HEK293T (cell line): ENCODE measurements around the gene RBMS1.

Experiments
- CTCF ChIA-PET: fragments of 350-600 bp; formaldehyde crosslinking; extraction: SDS; loops from one replicate; lab custom pipeline; 2021; ENCODE audit warnings: antibody characterized with exemption, inconsistent platforms; lab: Yijun Ruan, JAX
- POLR2A ChIA-PET: fragments of 350-600 bp; formaldehyde crosslinking; extraction: SDS; loops from one replicate; lab custom pipeline; 2020; ENCODE audit warnings: antibody characterized with exemption, inconsistent platforms; lab: Yijun Ruan, JAX
- DNase-seq: peaks from one replicate; pipeline ENCODE4 v3.0.0; 2012; ENCODE audit warnings: mixed read lengths; ENCODE audit errors: extremely low spot score
- ARNT ChIP-seq: fragments of 450-650 bp; IDR thresholded peaks from 2 replicates; pipeline ENCODE4 v1.6.1; 2017; ENCODE audit warnings: mild to moderate bottlenecking
- BHLHE40 ChIP-seq: fragments of 450-650 bp; IDR thresholded peaks from 2 replicates; pipeline ENCODE4 v1.6.1; 2016; ENCODE audit warnings: mild to moderate bottlenecking, moderate library complexity, borderline replicate concordance
- CTBP1 ChIP-seq: fragments of 450-650 bp; IDR thresholded peaks from 2 replicates; pipeline ENCODE4 v1.6.1; 2016; ENCODE audit warnings: borderline replicate concordance
- ELF4 ChIP-seq: fragments of 450-650 bp; IDR thresholded peaks from 2 replicates; pipeline ENCODE4 v1.6.1; 2017; ENCODE audit warnings: antibody characterized with exemption
- FOXA1 ChIP-seq: fragments of 450-650 bp; IDR thresholded peaks from 2 replicates; pipeline ENCODE4 v1.6.1; 2016; ENCODE audit warnings: mild to moderate bottlenecking
- FOXK2 ChIP-seq: fragments of 450-650 bp; IDR thresholded peaks from 2 replicates; pipeline ENCODE4 v1.6.1; 2016; ENCODE audit warnings: mild to moderate bottlenecking
- FOXM1 ChIP-seq: fragments of 450-650 bp; IDR thresholded peaks from 2 replicates; pipeline ENCODE4 v1.6.1; 2017; ENCODE audit warnings: mild to moderate bottlenecking, borderline replicate concordance
- HDGF ChIP-seq: fragments of 450-650 bp; IDR thresholded peaks from 2 replicates; pipeline ENCODE4 v1.6.1; 2017; ENCODE audit warnings: antibody characterized with exemption, borderline replicate concordance
- L3MBTL2 ChIP-seq: fragments of 450-650 bp; conservative IDR thresholded peaks from 2 replicates; pipeline ENCODE4 v1.6.1; 2016; ENCODE audit warnings: mild to moderate bottlenecking
- LEF1 ChIP-seq: fragments of 450-650 bp; IDR thresholded peaks from 2 replicates; pipeline ENCODE4 v1.6.1; 2017; ENCODE audit warnings: mild to moderate bottlenecking, borderline replicate concordance
- NFRKB ChIP-seq: fragments of 450-650 bp; IDR thresholded peaks from 2 replicates; pipeline ENCODE4 v1.6.1; 2016; ENCODE audit warnings: mild to moderate bottlenecking, moderate library complexity
- SP1 ChIP-seq: fragments of 450-650 bp; IDR thresholded peaks from 2 replicates; pipeline ENCODE4 v1.6.1; 2017
- SUZ12 ChIP-seq: fragments of 450-650 bp; IDR thresholded peaks from 2 replicates; pipeline ENCODE4 v1.6.1; 2016; ENCODE audit warnings: mild to moderate bottlenecking
- TARDBP ChIP-seq: fragments of 450-650 bp; IDR thresholded peaks from 2 replicates; pipeline ENCODE4 v1.6.1; 2016
- ZNF384 ChIP-seq: fragments of 450-650 bp; IDR thresholded peaks from 2 replicates; pipeline ENCODE4 v1.6.1; 2016
- TF ChIP-seq, protein P1 (sequence below): fragments of 450-650 bp; IDR thresholded peaks from 2 replicates; pipeline ENCODE4 v1.6.1; 2016

RBMS1 gene

DNA sequence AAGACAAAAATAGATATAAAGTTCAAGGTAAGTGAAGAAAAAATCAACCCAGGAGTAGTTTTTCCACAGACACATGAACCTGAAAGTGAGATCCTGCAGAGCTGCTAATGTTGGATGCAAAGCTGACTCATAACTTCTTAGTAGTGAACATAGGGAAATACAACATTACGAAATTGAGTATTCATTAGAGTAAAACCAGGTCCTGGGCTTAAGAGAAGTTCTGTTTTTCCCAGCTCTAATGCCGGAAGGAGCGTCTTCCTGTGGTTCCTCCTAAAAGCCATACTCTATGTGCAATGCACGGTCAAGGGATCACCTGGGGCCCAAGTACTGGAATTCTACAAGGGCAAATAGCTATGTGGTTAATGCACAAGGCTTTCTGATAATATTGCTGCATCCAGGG, 141.7 kb downstream of the RBMS1 start:
- TF ChIP-seq SP1 = no peak
- TF ChIP-seq BHLHE40 = no peak
- no peak for TF ChIP-seq TARDBP
- TF ChIP-seq ZNF384 = no peak
- TF ChIP-seq CTBP1 = no peak
- no peak for TF ChIP-seq ELF4
- no peak for TF ChIP-seq HDGF
- TF ChIP-seq LEF1 = no peak
- no peak for TF ChIP-seq L3MBTL2
- no peak for TF ChIP-seq FOXK2
- no peak for TF ChIP-seq SUZ12
- TF ChIP-seq ARNT = no peak
- TF ChIP-seq NFRKB = no peak
- TF ChIP-seq, protein P1, sequence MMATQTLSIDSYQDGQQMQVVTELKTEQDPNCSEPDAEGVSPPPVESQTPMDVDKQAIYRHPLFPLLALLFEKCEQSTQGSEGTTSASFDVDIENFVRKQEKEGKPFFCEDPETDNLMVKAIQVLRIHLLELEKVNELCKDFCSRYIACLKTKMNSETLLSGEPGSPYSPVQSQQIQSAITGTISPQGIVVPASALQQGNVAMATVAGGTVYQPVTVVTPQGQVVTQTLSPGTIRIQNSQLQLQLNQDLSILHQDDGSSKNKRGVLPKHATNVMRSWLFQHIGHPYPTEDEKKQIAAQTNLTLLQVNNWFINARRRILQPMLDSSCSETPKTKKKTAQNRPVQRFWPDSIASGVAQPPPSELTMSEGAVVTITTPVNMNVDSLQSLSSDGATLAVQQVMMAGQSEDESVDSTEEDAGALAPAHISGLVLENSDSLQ = no peak
- no peak for TF ChIP-seq FOXA1
- TF ChIP-seq FOXM1 = no peak
- POLR2A ChIA-PET = no interaction called here
- CTCF ChIA-PET = interaction anchor here (0.8 kb wide), 1 partner anchor 26 kb away, joined by 3 read pairs; no protein-coding TSS in a partner anchor
- DNase-seq = no peak

DNA sequence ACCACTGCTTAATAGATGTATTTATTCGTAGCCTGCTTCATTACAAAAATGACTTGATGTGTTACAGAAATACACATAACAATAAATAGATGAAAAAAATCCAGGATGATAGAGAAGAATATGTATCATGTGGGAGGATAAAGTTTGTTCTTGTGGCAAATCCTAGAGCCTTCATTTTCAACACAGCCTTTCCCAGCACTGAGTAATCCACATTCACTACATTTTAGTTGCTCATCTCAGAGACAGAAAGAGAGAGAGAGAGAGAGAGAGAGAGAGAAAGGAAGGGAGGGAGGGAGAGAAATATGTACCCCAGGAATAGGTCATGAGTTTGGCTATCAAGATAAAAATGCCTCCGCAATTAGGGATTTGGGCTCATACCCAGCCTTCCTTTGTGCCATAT, 144.3 kb downstream of the RBMS1 start:
- ChIA-PET CTCF (no interaction called here), POLR2A (no interaction called here)
- TF ChIP-seq FOXA1 (no peak), ELF4 (no peak), NFRKB (no peak), LEF1 (no peak), L3MBTL2 (no peak), FOXK2 (no peak), HDGF (no peak), FOXM1 (no peak), ZNF384 (no peak), TARDBP (no peak), SUZ12 (no peak), BHLHE40 (no peak), SP1 (no peak), ARNT (no peak), CTBP1 (no peak)
- TF ChIP-seq, protein P1 = no peak

DNA sequence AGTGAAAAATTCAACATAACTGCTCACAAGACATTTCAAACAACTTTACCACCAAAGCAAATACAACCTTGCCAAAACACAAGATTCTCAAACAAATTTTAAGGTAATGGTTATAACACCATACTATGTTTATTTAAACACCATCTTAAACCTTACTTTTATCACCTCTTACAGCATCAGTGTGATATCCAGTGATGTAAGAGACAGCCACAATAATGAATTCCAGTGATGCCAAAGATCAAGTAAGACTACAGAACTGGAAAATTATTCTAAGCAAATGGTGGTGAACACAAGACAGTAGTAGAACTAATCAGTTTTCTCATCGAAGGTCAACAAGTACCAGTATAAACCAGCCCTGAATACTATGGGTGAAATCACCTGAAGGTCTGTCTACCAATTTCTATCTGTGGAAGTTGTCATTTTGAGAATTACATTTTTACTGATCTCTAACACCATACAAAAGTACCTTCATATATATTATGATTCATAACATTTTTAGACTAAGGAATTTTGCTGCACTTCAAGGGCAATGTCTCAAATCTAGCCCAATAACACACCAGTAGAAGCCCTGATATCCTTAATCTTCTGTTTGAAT, 146.2 kb downstream of the RBMS1 start:
- TF ChIP-seq FOXA1 (no peak), TARDBP (no peak), FOXM1 (no peak), NFRKB (no peak), FOXK2 (no peak), CTBP1 (no peak), LEF1 (no peak), ARNT (no peak), HDGF (no peak), ELF4 (no peak), SUZ12 (no peak), BHLHE40 (no peak), SP1 (no peak), L3MBTL2 (no peak), ZNF384 (no peak)
- TF ChIP-seq, protein P1 = no peak
- ChIA-PET CTCF (no interaction called here), POLR2A (no interaction called here)
- no peak for DNase-seq

More for the DNA sequence above, 144.3 kb downstream of the RBMS1 start:
- no peak for DNase-seq

DNA sequence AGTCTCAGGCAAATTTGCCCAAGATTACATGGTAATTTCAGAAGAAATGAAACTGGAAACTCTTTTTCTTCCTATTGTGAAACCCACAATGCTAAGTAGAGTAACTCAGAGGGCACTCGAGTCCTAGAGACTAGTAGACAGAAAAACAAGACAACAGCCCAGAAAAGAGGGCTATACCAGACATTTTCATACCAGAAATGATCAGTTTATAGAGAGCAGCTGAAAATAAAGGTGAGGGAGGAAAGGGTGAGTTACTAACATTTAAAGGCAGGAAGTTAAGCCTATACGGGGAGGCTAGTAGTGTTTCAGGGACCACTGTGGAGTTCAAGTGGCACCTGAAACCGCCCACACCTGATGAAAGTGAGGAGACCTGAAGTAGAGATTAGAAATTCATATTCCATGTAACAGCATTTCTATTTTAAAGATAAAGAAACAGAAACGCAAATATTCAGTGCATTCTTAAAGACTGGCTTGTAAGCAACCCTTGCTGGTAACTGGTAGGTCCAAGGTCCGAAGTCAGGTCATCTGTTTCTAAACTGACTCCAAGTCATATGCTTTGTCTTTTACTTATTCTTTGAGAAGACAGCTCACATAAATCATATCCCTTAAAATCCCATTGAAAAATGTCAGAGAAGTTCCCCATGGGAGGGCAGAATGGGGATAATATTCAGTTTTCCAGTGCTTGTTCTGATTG, 148.4 kb downstream of the RBMS1 start:
- CTCF ChIA-PET = no interaction called here

DNA sequence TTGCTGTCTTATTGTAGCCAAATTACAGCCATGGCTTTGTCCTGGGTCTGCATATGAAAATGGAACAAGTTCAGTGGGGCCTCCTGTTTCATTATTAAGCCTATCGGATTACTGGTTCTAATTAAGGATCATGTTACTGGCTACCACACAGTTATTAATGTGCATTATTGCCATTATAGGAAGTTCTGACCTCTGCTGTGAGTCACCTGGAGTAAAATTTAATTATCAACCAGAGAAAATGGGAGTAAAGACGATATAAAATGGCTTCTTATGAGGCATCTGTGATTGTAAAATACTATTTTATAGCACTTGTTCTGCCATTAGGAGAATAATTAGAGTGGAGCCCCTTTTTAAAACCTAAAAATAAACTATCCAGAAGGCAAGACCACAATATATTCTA, 150.2 kb downstream of the RBMS1 start:
- CTCF ChIA-PET = no interaction called here
- no peak for TF ChIP-seq CTBP1
- TF ChIP-seq FOXM1 = no peak
- TF ChIP-seq ARNT = no peak
- no peak for TF ChIP-seq NFRKB
- no peak for TF ChIP-seq TARDBP
- no peak for TF ChIP-seq BHLHE40
- TF ChIP-seq L3MBTL2 = no peak
- TF ChIP-seq, protein P1 = no peak
- TF ChIP-seq ZNF384 = no peak
- no peak for TF ChIP-seq SUZ12
- TF ChIP-seq HDGF = no peak
- DNase-seq = no peak
- POLR2A ChIA-PET = no interaction called here

More for the DNA sequence above, 148.4 kb downstream of the RBMS1 start:
- POLR2A ChIA-PET = no interaction called here
- TF ChIP-seq TARDBP = no peak
- TF ChIP-seq FOXK2 = no peak
- TF ChIP-seq ZNF384 = no peak
- no peak for TF ChIP-seq ELF4
- no peak for TF ChIP-seq CTBP1
- TF ChIP-seq NFRKB = no peak
- TF ChIP-seq ARNT = no peak
- TF ChIP-seq LEF1 = no peak
- TF ChIP-seq BHLHE40 = no peak
- TF ChIP-seq FOXA1 = no peak
- DNase-seq = no peak

DNA sequence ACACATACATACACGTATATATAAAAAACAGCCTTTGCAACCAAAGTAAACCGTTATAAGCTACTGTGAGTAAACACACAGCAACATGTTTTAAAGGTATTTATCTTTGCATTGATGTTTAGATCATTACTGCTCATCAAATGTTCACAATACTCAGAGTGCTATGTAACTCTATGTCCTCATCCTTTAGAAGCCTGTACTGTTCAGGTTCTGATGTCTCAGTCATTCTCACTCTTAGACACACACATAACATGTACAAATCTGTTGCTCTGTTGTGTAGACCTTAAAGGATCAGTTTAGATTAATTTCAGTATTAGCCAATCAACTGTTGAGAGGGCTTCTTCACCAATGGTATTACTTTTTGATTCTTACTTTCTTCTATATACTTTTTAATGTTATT, 153.9 kb downstream of the RBMS1 start:
- ChIA-PET CTCF (no interaction called here), POLR2A (no interaction called here)
- TF ChIP-seq L3MBTL2 = no peak
- TF ChIP-seq FOXM1 = no peak
- no peak for TF ChIP-seq BHLHE40
- no peak for TF ChIP-seq ZNF384
- no peak for DNase-seq
